Measurements from ENCODE around the gene TNFRSF6B.
"Not testable (repeated sequence)": the region's sequence is repeated elsewhere in the genome, so short reads cannot be mapped to it uniquely, and the experiment has no call there.

The TNFRSF6B gene

DNA sequence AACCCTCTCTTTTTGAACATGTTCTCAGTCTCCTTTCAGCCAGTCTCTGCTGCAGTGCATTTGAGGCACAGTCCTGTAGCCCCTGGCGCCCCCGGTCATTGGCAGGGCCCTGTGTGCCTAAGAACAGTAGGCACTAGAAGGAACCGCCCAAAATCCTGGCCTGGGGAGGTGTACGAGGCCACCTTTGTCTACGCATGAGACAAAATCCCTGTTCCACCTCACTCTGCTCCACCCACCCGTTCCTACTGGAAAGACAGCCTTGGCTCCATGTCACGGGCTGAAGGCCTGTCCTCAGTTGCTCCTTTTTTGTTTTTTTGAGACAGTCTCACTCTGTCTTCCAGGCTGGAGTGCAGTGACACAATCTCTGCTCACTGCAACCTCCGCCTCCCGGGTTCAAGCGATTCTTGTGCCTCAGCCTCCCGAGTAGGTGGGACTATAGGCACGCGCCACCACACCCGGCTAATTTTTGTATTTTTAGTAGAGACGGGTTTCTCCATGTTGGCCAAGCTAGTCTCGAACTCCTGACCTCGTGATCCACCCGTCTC, 33.8 kb downstream of the TNFRSF6B start:
- Mint-ChIP-seq H3K4me1 (peaks cover 26% of the 10 kb centered on the region), H3K36me3 (ENCODE audit: insufficient read depth) (peaks cover 27% of the 10 kb centered on the region)
- not testable (repeated sequence) for H3K27ac Mint-ChIP-seq (ENCODE audit: low read depth); DNase-seq (ENCODE audit: low spot score in 2 of 2); ATAC-seq (replicated peaks; ENCODE audit: extremely low read depth, poor library complexity, severe bottlenecking); H3K4me3 Mint-ChIP-seq; H3K27me3 Mint-ChIP-seq; H3K9me3 Mint-ChIP-seq

DNA sequence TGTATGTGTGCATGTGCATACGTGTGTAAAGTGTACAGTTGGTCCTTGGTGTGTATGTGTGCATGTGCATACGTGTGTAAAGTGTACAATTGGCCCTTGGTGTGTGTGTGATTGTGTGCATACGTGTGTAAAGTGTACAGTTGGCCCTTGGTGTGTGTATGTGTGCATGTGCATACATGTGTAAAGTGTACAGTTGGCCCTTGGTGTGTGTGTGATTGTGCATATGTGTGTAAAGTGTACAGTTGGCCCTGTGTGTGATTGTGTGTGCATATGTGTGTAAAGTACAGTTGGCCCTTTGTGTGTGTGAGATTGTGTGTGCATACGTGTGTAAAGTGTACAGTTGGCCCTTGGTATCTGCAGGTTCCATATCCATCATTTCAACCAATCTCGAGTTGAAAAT, 35.0 kb downstream of the TNFRSF6B start:
- ATAC-seq (replicated peaks; ENCODE audit: extremely low read depth, poor library complexity, severe bottlenecking), result no peak
- DNase-seq (ENCODE audit: low spot score in 2 of 2), result no peak
- no peaks in the 10 kb centered on the region for H3K27me3 Mint-ChIP-seq
- peaks cover 37% of the 10 kb centered on the region for H3K4me1 Mint-ChIP-seq
- no peak overlapping the region for H3K4me3 Mint-ChIP-seq
- H3K9me3 Mint-ChIP-seq, result no peaks in the 10 kb centered on the region
- peaks cover 31% of the 10 kb centered on the region for H3K36me3 Mint-ChIP-seq (ENCODE audit: insufficient read depth)
- H3K27ac Mint-ChIP-seq (ENCODE audit: low read depth), result no peak overlapping the region

DNA sequence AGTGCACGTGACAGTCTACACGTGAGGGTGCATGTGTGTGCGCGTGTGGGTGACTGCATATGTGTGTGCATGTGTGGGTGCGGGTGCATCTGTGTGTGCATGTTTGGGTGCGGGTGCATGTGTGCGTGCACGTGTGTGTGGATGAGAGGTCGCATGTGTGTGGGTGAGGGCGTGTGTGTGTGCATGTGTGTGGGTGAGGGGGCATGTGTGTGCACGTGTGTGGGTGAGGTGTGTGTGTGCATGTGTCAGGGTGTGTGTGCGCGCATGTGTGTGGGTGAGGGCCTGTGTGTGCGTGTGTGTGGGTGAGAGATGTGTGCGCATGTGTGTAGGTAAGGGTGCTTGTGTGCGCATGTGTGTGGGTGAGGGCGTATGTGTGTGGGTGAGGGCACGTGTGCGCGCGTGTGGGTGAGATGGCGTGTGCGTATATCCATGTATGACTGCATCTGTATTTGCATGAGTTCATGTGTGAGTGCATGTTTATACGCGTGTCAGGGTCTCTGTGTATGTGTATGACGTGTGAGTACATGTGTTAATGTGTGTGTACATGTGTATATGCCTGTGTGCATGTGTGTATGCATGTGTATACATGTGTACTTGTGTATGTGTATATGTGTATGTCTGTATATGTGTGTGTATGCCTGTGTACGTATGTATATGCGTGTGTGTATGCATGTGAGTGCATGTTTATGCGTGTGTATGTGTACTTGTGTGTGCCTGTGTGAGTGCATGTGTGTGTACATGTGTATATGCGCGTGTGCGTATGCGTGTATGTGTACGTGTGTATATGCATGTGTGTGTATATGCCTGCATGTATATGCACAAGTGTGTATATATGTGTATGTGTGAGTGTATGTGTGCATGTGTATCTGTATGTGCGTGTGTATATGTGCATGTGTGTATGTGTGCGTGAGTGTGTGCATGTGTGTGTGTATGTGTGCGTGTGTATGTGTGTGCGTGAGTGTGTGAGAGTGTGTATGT, 36.0 kb downstream of the TNFRSF6B start:
- H3K4me1 Mint-ChIP-seq, result peaks cover 31% of the 10 kb centered on the region
- ATAC-seq (replicated peaks; ENCODE audit: extremely low read depth, poor library complexity, severe bottlenecking), result no peak

DNA sequence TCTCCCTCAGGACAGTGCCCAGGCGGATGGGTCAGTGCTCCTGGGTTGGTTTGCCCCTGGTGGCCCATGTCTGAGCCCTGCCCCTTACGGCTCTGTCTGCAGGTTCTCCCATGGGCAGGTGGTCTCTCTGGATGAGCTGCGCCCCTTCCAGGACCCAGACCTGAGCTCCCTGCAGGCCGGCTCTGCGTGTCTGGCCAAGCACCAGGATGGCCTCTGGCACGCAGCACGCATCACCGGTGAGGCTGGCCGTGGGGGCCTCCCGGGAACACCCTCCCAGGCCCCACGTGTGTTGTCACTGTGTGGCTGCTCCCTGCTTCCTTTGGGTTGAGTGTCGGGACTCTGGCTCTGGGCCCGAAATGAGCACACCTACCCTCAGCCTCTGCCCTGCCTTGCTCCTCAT, 36.7 kb downstream of the TNFRSF6B start:
- H3K9me3 Mint-ChIP-seq, result no peaks in the 10 kb centered on the region
- H3K36me3 Mint-ChIP-seq (ENCODE audit: insufficient read depth), result peaks cover 37% of the 10 kb centered on the region
- H3K4me1 Mint-ChIP-seq, result peaks cover 31% of the 10 kb centered on the region
- no peaks in the 10 kb centered on the region for H3K27me3 Mint-ChIP-seq
- H3K27ac Mint-ChIP-seq (ENCODE audit: low read depth), result peak overlapping the region; percentile 61
- no peak for ATAC-seq (replicated peaks; ENCODE audit: extremely low read depth, poor library complexity, severe bottlenecking)
- DNase-seq (ENCODE audit: low spot score in 2 of 2), result no peak
- no peak overlapping the region for H3K4me3 Mint-ChIP-seq

More for the DNA sequence above, 36.0 kb downstream of the TNFRSF6B start:
- Mint-ChIP-seq H3K27me3 (no peaks in the 10 kb centered on the region), H3K36me3 (ENCODE audit: insufficient read depth) (peaks cover 38% of the 10 kb centered on the region), H3K4me3 (no peak overlapping the region), H3K9me3 (no peaks in the 10 kb centered on the region), H3K27ac (ENCODE audit: low read depth) (no peak overlapping the region)
- DNase-seq (ENCODE audit: low spot score in 2 of 2), result no peak

DNA sequence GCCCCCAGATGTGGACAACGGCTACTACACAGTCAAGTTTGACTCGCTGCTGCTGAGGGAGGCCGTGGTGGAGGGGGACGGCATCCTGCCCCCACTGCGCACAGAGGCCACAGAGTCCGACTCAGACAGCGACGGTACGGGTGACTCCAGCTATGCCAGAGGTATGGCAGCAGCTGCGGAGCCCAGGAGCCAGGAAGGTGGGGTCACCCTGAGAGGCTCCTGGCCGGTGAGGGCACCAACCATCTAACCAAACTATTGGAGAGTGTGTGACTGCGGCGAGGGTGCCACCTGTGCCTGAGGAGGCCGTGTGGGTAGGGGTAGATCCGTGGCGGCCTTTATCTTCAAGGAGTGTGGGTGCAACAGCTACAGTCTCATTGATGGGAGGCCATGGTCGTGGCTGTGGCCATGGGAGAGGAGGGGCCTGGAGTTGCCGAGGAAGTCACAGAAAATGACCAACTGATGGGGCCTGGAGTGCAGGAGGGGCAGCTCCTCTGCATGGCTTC, 37.2 kb downstream of the TNFRSF6B start:
- peak overlapping the region; percentile 61 for H3K27ac Mint-ChIP-seq (ENCODE audit: low read depth)
- no peaks in the 10 kb centered on the region for H3K27me3 Mint-ChIP-seq
- H3K9me3 Mint-ChIP-seq, result no peaks in the 10 kb centered on the region
- ATAC-seq (replicated peaks; ENCODE audit: extremely low read depth, poor library complexity, severe bottlenecking), result no peak
- peaks cover 36% of the 10 kb centered on the region for H3K36me3 Mint-ChIP-seq (ENCODE audit: insufficient read depth)
- DNase-seq (ENCODE audit: low spot score in 2 of 2), result no peak
- H3K4me3 Mint-ChIP-seq, result peak overlapping the region; percentile 35
- H3K4me1 Mint-ChIP-seq, result peaks cover 26% of the 10 kb centered on the region

DNA sequence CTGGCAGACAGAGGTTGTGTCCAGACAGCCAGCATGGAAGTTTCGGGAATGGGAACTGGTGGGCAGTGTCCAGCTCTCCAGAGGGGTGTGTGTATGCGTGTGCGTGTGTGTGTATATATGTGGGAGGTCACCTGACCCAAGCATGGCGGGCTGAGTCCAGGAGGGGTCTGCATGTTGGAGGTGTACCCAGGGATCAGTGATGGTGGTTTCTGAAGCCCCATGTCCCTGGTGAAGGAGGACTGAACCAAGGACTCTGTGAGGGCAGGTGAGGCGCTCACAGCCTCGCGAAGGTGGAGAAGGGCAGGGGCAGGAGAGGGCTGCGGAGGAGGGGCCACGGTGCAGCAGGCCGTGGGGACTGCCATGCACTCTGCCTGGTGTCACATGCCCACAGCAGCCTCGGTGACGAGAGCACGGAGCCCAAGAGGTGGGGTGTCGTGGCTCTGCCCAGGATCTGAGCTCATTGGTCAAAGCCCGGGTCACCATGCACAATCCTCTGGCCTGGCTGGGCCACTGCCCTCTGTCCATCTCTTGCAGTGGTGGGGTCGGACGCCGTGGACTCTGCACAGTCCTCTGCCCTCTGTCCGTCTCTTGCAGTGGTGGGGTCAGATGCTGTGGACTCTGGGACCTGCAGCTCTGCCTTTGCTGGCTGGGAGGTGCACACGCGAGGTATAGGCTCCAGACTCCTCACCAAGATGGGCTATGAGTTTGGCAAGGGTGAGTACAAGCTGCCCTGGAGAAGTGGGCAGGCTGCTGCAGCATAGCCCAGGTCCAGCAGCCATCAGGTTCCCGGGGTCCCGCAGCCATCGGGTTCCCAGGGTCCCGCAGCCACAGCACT, 37.9 kb downstream of the TNFRSF6B start:
- Mint-ChIP-seq H3K4me3 (peak overlapping the region; percentile 35), H3K27ac (ENCODE audit: low read depth) (peak overlapping the region; percentile 61), H3K9me3 (no peaks in the 10 kb centered on the region), H3K4me1 (peaks cover 24% of the 10 kb centered on the region), H3K27me3 (no peaks in the 10 kb centered on the region), H3K36me3 (ENCODE audit: insufficient read depth) (peaks cover 39% of the 10 kb centered on the region)
- DNase-seq (ENCODE audit: low spot score in 2 of 2) (no peak), ATAC-seq (replicated peaks; ENCODE audit: extremely low read depth, poor library complexity, severe bottlenecking) (no peak)

DNA sequence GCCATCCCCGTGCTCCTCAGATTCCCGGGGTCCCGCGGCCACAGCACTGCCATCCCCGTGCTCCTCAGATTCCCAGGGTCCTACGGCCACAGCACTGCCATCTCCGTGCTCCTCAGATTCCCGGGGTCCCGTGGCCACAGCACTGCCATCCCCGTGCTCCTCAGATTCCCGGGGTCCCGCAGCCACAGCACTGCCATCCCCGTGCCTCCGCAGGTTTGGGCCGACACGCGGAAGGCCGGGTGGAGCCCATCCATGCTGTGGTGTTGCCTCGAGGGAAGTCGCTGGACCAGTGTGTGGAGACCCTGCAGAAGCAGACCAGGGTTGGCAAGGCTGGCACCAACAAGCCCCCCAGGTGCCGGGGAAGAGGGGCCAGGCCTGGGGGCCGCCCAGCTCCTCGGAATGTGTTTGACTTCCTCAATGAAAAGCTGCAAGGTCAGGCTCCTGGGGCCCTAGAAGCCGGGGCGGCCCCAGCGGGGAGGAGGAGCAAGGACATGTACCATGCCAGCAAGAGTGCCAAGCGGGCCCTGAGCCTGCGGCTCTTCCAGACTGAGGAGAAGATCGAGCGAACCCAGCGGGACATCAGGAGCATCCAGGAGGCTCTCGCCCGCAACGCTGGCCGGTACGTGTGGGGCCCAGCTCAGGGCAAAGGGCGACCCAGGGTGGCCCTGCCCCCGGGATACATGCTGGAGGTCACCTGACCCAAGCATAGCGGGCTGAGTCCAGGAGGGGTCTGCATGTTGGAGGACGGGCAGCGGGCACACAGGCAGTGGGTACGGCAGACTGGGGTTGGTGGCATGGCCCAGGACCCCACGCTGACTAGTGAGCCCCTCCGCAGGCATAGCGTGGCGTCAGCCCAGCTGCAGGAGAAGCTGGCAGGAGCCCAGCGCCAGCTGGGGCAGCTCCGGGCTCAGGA, 38.8 kb downstream of the TNFRSF6B start:
- Mint-ChIP-seq H3K27ac (ENCODE audit: low read depth) (peak overlapping the region; percentile 90), H3K36me3 (ENCODE audit: insufficient read depth) (peaks cover 34% of the 10 kb centered on the region), H3K9me3 (no peaks in the 10 kb centered on the region), H3K4me1 (peaks cover 24% of the 10 kb centered on the region), H3K4me3 (peak overlapping the region; percentile 94), H3K27me3 (no peaks in the 10 kb centered on the region)
- ATAC-seq (replicated peaks; ENCODE audit: extremely low read depth, poor library complexity, severe bottlenecking), result no peak
- DNase-seq (ENCODE audit: low spot score in 2 of 2), result no peak

DNA sequence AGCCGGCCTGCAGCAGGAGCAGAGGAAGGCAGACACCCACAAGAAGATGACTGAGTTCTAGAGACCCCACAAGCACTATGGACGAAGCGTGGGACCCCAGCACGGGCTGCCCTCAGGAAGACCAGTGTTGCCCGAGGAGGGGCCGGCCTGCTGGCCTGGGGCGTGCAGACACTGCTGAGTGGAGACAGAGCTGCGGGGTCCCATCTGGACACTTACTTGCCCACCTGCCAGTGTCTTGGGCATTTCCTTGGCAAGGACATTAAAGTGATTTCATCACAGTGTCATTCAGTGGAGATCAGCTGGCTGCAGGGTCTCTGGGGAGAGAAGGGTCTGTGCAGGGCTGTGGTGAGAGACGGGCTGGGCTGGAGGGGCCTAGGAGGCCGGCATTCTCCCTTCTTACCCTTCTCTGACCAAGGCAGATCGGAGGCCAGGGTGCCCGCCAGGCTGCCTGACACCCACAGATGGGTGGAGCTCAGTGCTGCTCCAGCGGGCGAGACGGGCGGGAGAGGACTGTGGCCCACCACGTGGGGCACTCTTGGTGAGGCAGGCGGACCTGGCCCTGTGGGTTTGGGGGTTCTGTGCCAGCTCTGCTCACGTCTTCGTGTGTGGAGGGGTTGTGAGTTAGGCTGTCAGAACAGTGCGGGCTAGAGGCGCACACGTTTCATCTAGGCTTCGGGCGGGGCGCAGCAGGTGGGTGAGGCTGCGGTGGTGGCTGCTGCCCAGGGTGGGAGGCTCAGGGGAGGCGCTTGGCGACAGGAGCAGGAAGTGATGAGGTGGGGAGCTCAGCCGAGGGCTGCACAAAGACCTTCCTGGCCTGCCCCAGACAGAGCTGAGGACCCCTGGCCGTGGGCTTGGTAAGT, 39.6 kb downstream of the TNFRSF6B start, which contains the start of gene LIME1:
LIME1 (plus strand) TSS at position 806 of the 860 bp plus-strand sequence. CDS start 886 bp downstream, outside the sequence.
- H3K4me1 Mint-ChIP-seq, result peaks cover 24% of the 10 kb centered on the region
- H3K4me3 Mint-ChIP-seq, result peak within 1 kb of the TSS; percentile 94
- H3K27ac Mint-ChIP-seq (ENCODE audit: low read depth), result peak within 1 kb of the TSS; percentile 90
- H3K36me3 Mint-ChIP-seq (ENCODE audit: insufficient read depth), result peaks cover 36% of the 10 kb centered on the region
- ATAC-seq (replicated peaks; ENCODE audit: extremely low read depth, poor library complexity, severe bottlenecking), result peak; percentile 78
- peak; percentile 70 to 84 for DNase-seq (ENCODE audit: low spot score in 2 of 2)
- H3K27me3 Mint-ChIP-seq, result no peaks in the 10 kb centered on the region
- no peaks in the 10 kb centered on the region for H3K9me3 Mint-ChIP-seq

DNA sequence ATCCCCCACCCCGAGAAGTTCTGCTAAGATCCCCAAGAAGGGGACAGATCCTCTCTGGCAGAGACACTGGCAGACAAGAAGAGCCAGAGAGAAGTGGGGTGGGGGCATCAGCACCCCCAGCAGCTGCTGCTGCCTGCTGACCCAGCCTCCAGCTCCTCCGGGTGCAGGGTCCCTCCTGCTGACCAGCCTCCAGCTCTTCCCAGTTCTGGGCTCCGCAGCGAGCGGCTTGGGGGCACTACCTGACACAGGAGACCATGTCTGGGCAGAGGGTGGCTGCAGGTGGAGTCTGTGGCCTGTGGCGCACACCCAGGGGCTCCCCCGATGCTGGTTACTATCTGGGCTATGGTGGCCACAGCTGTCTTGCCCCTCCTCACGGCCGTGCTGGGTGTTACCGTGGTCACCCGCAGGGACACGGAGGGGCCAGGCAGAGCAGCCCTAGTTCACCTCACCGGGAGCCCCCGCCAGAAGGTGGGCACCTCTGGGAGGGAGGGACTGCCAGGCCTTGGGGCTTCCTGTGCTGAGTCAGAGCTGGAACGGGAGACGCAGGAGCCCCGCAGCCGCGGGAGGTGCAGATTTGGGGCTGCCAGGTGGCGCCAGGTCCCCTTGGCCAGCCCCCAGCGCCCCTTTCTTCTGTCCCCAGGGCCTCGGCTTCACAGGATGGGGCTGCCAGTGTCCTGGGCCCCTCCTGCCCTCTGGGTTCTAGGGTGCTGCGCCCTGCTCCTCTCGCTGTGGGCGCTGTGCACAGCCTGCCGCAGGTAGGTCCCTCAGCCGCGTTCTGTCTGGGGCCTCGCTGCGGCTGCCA, 40.6 kb downstream of the TNFRSF6B start:
- no peaks in the 10 kb centered on the region for H3K9me3 Mint-ChIP-seq
- H3K4me1 Mint-ChIP-seq, result peaks cover 24% of the 10 kb centered on the region
- peak overlapping the region; percentile 94 for H3K4me3 Mint-ChIP-seq
- peaks cover 42% of the 10 kb centered on the region for H3K36me3 Mint-ChIP-seq (ENCODE audit: insufficient read depth)
- H3K27ac Mint-ChIP-seq (ENCODE audit: low read depth), result peak overlapping the region; percentile 90
- no peaks in the 10 kb centered on the region for H3K27me3 Mint-ChIP-seq
- peak; percentile 29 for ATAC-seq (replicated peaks; ENCODE audit: extremely low read depth, poor library complexity, severe bottlenecking)
- peak in 1 of 2 donors; percentile 47 for DNase-seq (ENCODE audit: low spot score in 2 of 2)

DNA sequence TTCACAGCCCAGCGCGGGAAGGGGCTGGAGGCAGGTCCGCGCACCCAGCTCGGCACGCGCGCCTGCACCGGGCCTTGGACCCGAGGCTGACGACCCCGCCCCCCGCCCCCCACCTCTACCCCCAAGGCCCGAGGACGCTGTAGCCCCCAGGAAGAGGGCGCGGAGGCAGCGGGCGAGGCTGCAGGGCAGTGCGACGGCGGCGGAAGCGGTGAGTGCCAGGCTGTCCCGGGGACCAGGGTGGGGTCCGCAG, 41.2 kb downstream of the TNFRSF6B start:
- Mint-ChIP-seq H3K4me1 (peaks cover 24% of the 10 kb centered on the region), H3K27ac (ENCODE audit: low read depth) (no peak overlapping the region), H3K36me3 (ENCODE audit: insufficient read depth) (peaks cover 43% of the 10 kb centered on the region), H3K9me3 (no peaks in the 10 kb centered on the region), H3K4me3 (peak overlapping the region; percentile 94), H3K27me3 (no peaks in the 10 kb centered on the region)
- ATAC-seq (replicated peaks; ENCODE audit: extremely low read depth, poor library complexity, severe bottlenecking) (no peak), DNase-seq (ENCODE audit: low spot score in 2 of 2) (no peak)

Data from central memory CD8-positive, alpha-beta T cell (primary cell).